ENCODE results near the gene CHPF2. TPM values are rescaled to one million over a fixed set of nuclear protein-coding genes. Genes with fewer than 3 reads are reported as not detected.

Gene CHPF2
- polyA plus RNA-seq, 1 donor = 25.1 TPM

- peaks cover 32% of the 10 kb centered on the region for H3K27me3 ChIP-seq (ENCODE audit: control insufficient read depth, insufficient read depth, low read length)
- DNase-seq = no peak
- WGBS (ENCODE audit: insufficient coverage, low lambda C conversion rate) = no CpG with 5 or more reads among the region's 9 CpGs
- no peak overlapping the region for H3K27ac ChIP-seq (ENCODE audit: low read length)
- H3K4me3 ChIP-seq (ENCODE audit: low read length) = no peak overlapping the region
- H3K9me3 ChIP-seq (ENCODE audit: control insufficient read depth, low read depth, low read length) = peaks cover 8% of the 10 kb centered on the region
- peaks cover 43% of the 10 kb centered on the region for H3K36me3 ChIP-seq (ENCODE audit: control insufficient read depth, insufficient read depth, low read length)
- peaks cover 15% of the 10 kb centered on the region for H3K4me1 ChIP-seq (ENCODE audit: control insufficient read depth, insufficient read depth, low read length)
Observed at GRCh38 chr7:151241755-151242096, 9.4 kb downstream of the CHPF2 start.

- H3K4me1 ChIP-seq (ENCODE audit: control insufficient read depth, insufficient read depth, low read length) = peaks cover 21% of the 10 kb centered on the region
- H3K36me3 ChIP-seq (ENCODE audit: control insufficient read depth, insufficient read depth, low read length) = peaks cover 38% of the 10 kb centered on the region
- no peak overlapping the region for H3K27ac ChIP-seq (ENCODE audit: low read length)
- no CpG with 5 or more reads among the region's 20 CpGs for WGBS (ENCODE audit: insufficient coverage, low lambda C conversion rate)
- peaks cover 38% of the 10 kb centered on the region for H3K27me3 ChIP-seq (ENCODE audit: control insufficient read depth, insufficient read depth, low read length)
- DNase-seq = no peak
- H3K4me3 ChIP-seq (ENCODE audit: low read length) = no peak overlapping the region
- H3K9me3 ChIP-seq (ENCODE audit: control insufficient read depth, low read depth, low read length) = peaks cover 7% of the 10 kb centered on the region
Observed at GRCh38 chr7:151242159-151243044, 10.1 kb downstream of the CHPF2 start.

- peaks cover 4% of the 10 kb centered on the region for H3K9me3 ChIP-seq (ENCODE audit: control insufficient read depth, low read depth, low read length)
- H3K36me3 ChIP-seq (ENCODE audit: control insufficient read depth, insufficient read depth, low read length) = peaks cover 32% of the 10 kb centered on the region
- peaks cover 25% of the 10 kb centered on the region for H3K4me1 ChIP-seq (ENCODE audit: control insufficient read depth, insufficient read depth, low read length)
- DNase-seq = no peak
- WGBS (ENCODE audit: insufficient coverage, low lambda C conversion rate) = 100% methylated on average over 1 of the region's 2 CpGs
- no peak overlapping the region for H3K27ac ChIP-seq (ENCODE audit: low read length)
- H3K4me3 ChIP-seq (ENCODE audit: low read length) = no peak overlapping the region
- peaks cover 43% of the 10 kb centered on the region for H3K27me3 ChIP-seq (ENCODE audit: control insufficient read depth, insufficient read depth, low read length)
Observed at GRCh38 chr7:151243045-151243349, 10.7 kb downstream of the CHPF2 start.

- WGBS (ENCODE audit: insufficient coverage, low lambda C conversion rate) = no CpG with 5 or more reads among the region's 17 CpGs
- DNase-seq = no peak
- Histone ChIP-seq H3K27me3 (ENCODE audit: control insufficient read depth, insufficient read depth, low read length) (peaks cover 43% of the 10 kb centered on the region), H3K9me3 (ENCODE audit: control insufficient read depth, low read depth, low read length) (peaks cover 4% of the 10 kb centered on the region), H3K36me3 (ENCODE audit: control insufficient read depth, insufficient read depth, low read length) (peaks cover 26% of the 10 kb centered on the region), H3K27ac (ENCODE audit: low read length) (no peak overlapping the region), H3K4me1 (ENCODE audit: control insufficient read depth, insufficient read depth, low read length) (peaks cover 25% of the 10 kb centered on the region), H3K4me3 (ENCODE audit: low read length) (no peak overlapping the region)
Observed at GRCh38 chr7:151243408-151244195, 11.3 kb downstream of the CHPF2 start.

- H3K4me3 ChIP-seq (ENCODE audit: low read length) = no peak overlapping the region
- peaks cover 19% of the 10 kb centered on the region for H3K36me3 ChIP-seq (ENCODE audit: control insufficient read depth, insufficient read depth, low read length)
- peaks cover 4% of the 10 kb centered on the region for H3K9me3 ChIP-seq (ENCODE audit: control insufficient read depth, low read depth, low read length)
- no peak overlapping the region for H3K27ac ChIP-seq (ENCODE audit: low read length)
- DNase-seq = no peak
- WGBS (ENCODE audit: insufficient coverage, low lambda C conversion rate) = 73% methylated on average over 2 of the region's 10 CpGs
- H3K4me1 ChIP-seq (ENCODE audit: control insufficient read depth, insufficient read depth, low read length) = peaks cover 28% of the 10 kb centered on the region
- peaks cover 43% of the 10 kb centered on the region for H3K27me3 ChIP-seq (ENCODE audit: control insufficient read depth, insufficient read depth, low read length)
Observed at GRCh38 chr7:151244196-151244840, 12.0 kb downstream of the CHPF2 start.

- Histone ChIP-seq H3K27me3 (ENCODE audit: control insufficient read depth, insufficient read depth, low read length) (peaks cover 45% of the 10 kb centered on the region), H3K36me3 (ENCODE audit: control insufficient read depth, insufficient read depth, low read length) (peaks cover 15% of the 10 kb centered on the region), H3K9me3 (ENCODE audit: control insufficient read depth, low read depth, low read length) (peaks cover 4% of the 10 kb centered on the region), H3K27ac (ENCODE audit: low read length) (no peak overlapping the region), H3K4me3 (ENCODE audit: low read length) (no peak overlapping the region), H3K4me1 (ENCODE audit: control insufficient read depth, insufficient read depth, low read length) (peaks cover 33% of the 10 kb centered on the region)
- DNase-seq = no peak
- no CpG with 5 or more reads among the region's 15 CpGs for WGBS (ENCODE audit: insufficient coverage, low lambda C conversion rate)
Observed at GRCh38 chr7:151244841-151245346, 12.6 kb downstream of the CHPF2 start.

- H3K27ac ChIP-seq (ENCODE audit: low read length) = no peak overlapping the region
- peaks cover 48% of the 10 kb centered on the region for H3K27me3 ChIP-seq (ENCODE audit: control insufficient read depth, insufficient read depth, low read length)
- H3K36me3 ChIP-seq (ENCODE audit: control insufficient read depth, insufficient read depth, low read length) = peaks cover 13% of the 10 kb centered on the region
- peaks cover 4% of the 10 kb centered on the region for H3K9me3 ChIP-seq (ENCODE audit: control insufficient read depth, low read depth, low read length)
- peaks cover 39% of the 10 kb centered on the region for H3K4me1 ChIP-seq (ENCODE audit: control insufficient read depth, insufficient read depth, low read length)
- peak in 1 of 2 donors; percentile 38 for DNase-seq
- 80% methylated on average over 1 of the region's 60 CpGs for WGBS (ENCODE audit: insufficient coverage, low lambda C conversion rate)
- no peak overlapping the region for H3K4me3 ChIP-seq (ENCODE audit: low read length)
Observed at GRCh38 chr7:151245360-151246101, 13.2 kb downstream of the CHPF2 start.

GRCh38 chr7:151246102-151246850 lies 14.0 kb downstream of the CHPF2 start:
- peaks cover 46% of the 10 kb centered on the region for H3K4me1 ChIP-seq (ENCODE audit: control insufficient read depth, insufficient read depth, low read length)
- H3K27ac ChIP-seq (ENCODE audit: low read length) = no peak overlapping the region
- peaks cover 50% of the 10 kb centered on the region for H3K27me3 ChIP-seq (ENCODE audit: control insufficient read depth, insufficient read depth, low read length)
- no CpG with 5 or more reads among the region's 13 CpGs for WGBS (ENCODE audit: insufficient coverage, low lambda C conversion rate)
- H3K36me3 ChIP-seq (ENCODE audit: control insufficient read depth, insufficient read depth, low read length) = peaks cover 6% of the 10 kb centered on the region
- H3K9me3 ChIP-seq (ENCODE audit: control insufficient read depth, low read depth, low read length) = peaks cover 4% of the 10 kb centered on the region
- no peak for DNase-seq
- no peak overlapping the region for H3K4me3 ChIP-seq (ENCODE audit: low read length)

GRCh38 chr7:151246851-151247580 lies 14.7 kb downstream of the CHPF2 start:
- DNase-seq = no peak
- peaks cover 49% of the 10 kb centered on the region for H3K4me1 ChIP-seq (ENCODE audit: control insufficient read depth, insufficient read depth, low read length)
- H3K27me3 ChIP-seq (ENCODE audit: control insufficient read depth, insufficient read depth, low read length) = peaks cover 53% of the 10 kb centered on the region
- peaks cover 2% of the 10 kb centered on the region for H3K36me3 ChIP-seq (ENCODE audit: control insufficient read depth, insufficient read depth, low read length)
- peaks cover 4% of the 10 kb centered on the region for H3K9me3 ChIP-seq (ENCODE audit: control insufficient read depth, low read depth, low read length)
- WGBS (ENCODE audit: insufficient coverage, low lambda C conversion rate) = no CpG with 5 or more reads among the region's 4 CpGs
- peak overlapping the region; percentile 53 for H3K4me3 ChIP-seq (ENCODE audit: low read length)
- H3K27ac ChIP-seq (ENCODE audit: low read length) = peak overlapping the region; percentile 76

Measured in large intestine (tissue), 3 donors.